ENCODE data around the gene PRRT4.

Gene PRRT4

DNA sequence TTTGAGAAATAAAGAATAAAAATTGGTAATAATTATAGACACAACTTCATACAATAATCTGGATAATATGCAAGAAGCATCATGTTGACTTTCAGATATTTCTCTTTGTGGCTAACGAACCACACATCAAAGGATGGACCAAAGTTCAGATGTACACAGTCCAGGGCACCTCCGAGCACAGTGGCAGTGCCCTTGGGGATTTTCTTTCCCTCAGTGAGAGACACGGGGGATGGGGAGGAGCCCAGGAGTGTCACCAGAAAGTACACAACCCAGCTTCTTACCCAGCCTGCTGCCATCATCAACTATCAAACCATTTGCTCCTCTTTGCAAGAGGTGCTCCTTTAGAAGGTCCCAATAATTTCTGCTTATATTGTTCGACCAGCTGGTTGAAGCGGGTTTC is 51.0 kb downstream of the PRRT4 start:
- TF ChIP-seq, protein P1, sequence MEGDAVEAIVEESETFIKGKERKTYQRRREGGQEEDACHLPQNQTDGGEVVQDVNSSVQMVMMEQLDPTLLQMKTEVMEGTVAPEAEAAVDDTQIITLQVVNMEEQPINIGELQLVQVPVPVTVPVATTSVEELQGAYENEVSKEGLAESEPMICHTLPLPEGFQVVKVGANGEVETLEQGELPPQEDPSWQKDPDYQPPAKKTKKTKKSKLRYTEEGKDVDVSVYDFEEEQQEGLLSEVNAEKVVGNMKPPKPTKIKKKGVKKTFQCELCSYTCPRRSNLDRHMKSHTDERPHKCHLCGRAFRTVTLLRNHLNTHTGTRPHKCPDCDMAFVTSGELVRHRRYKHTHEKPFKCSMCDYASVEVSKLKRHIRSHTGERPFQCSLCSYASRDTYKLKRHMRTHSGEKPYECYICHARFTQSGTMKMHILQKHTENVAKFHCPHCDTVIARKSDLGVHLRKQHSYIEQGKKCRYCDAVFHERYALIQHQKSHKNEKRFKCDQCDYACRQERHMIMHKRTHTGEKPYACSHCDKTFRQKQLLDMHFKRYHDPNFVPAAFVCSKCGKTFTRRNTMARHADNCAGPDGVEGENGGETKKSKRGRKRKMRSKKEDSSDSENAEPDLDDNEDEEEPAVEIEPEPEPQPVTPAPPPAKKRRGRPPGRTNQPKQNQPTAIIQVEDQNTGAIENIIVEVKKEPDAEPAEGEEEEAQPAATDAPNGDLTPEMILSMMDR (IDR thresholded peaks at IDR 0.05; ENCODE audit: low read length, missing control alignments): no peak
- DNase-seq (ENCODE audit: low read depth): no peak
- no peak overlapping the region for H3K4me3 ChIP-seq (replicated peaks; ENCODE audit: low read depth, low read length)

DNA sequence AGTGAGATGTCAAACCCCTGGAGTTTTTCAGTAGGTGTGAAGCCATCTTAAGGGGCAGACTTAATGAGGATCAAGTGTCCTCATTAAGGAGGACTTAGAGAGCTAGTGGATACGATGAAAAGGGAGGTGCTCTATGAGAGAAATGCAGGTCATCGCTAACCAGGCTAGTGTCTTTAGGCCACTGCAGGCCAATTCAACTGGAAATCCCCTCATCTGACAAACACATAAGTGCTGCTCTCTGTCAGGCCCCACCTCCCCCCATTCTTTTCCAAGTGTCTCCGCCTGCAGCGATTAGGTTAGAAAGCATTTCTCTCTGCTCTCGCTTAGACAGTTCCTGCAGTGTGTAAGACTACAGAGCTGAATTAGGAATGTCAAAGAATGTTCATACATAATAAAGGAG is 51.5 kb downstream of the PRRT4 start:
- TF ChIP-seq, protein P1 (IDR thresholded peaks at IDR 0.05; ENCODE audit: low read length, missing control alignments): no peak
- H3K4me3 ChIP-seq (replicated peaks; ENCODE audit: low read depth, low read length): no peak overlapping the region
- DNase-seq (ENCODE audit: low read depth): no peak

DNA sequence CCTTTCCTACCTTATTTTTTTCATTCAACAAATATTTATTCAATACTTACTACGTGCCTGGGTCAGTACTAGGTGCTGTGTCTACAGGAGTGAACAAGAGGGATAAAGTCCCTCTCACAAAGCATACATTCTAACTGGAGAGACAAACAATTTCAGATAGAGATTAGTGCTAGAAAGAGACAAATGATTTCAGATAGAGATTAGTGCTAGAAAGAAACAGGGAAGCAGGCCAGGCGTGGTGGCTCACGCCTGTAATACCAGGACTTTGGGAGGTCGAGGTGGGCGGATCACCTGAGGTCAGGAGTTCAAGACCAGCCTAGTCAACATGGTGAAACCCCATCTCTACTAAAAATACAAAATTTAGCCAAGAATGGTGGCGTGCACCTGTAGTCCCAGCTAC is 52.4 kb downstream of the PRRT4 start:
- TF ChIP-seq, protein P1 (IDR thresholded peaks at IDR 0.05; ENCODE audit: low read length, missing control alignments): no peak
- no peak for DNase-seq (ENCODE audit: low read depth)
- no peak overlapping the region for H3K4me3 ChIP-seq (replicated peaks; ENCODE audit: low read depth, low read length)

DNA sequence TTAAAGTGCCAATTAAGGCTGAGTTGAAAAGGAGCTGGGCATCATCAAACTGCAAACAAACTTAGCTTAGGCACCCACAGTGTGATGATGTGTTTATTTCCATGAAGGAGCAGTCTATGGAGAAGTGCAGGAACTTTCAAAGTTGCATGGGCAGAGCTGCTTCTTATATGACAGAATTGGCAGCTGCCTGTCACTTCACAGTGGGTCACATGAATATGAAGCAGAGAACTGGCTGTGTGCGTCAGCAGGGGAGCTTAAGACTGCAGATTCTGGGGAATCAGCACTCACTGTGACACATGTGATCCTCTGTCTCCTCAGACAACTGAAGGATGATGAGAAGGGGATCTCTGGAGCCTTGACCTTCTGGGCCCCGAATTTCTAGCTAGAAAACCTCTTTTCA is 54.4 kb downstream of the PRRT4 start:
- DNase-seq (ENCODE audit: low read depth): no peak
- TF ChIP-seq, protein P1 (IDR thresholded peaks at IDR 0.05; ENCODE audit: low read length, missing control alignments): no peak
- no peak overlapping the region for H3K4me3 ChIP-seq (replicated peaks; ENCODE audit: low read depth, low read length)

DNA sequence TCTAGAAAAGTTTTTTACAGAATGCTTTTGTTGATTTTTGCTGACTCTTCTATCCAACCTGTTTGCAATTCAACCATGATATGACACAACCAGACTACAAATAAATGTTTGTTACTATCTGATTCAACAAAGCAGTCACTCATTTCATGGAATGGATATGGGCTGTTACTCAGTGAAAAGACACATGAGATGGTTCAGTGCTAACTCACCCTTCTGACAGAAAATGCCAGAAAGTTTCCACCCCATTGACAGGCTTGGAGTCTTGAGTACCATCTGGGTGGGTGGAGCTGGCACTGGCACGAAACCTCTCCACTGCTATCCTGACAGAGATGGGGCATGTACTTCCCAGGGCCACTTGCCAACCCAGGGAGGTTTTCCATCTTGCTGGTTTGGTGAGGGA is 57.3 kb downstream of the PRRT4 start:
- no peak overlapping the region for H3K4me3 ChIP-seq (replicated peaks; ENCODE audit: low read depth, low read length)
- DNase-seq (ENCODE audit: low read depth): no peak
- TF ChIP-seq, protein P1 (IDR thresholded peaks at IDR 0.05; ENCODE audit: low read length, missing control alignments): no peak

DNA sequence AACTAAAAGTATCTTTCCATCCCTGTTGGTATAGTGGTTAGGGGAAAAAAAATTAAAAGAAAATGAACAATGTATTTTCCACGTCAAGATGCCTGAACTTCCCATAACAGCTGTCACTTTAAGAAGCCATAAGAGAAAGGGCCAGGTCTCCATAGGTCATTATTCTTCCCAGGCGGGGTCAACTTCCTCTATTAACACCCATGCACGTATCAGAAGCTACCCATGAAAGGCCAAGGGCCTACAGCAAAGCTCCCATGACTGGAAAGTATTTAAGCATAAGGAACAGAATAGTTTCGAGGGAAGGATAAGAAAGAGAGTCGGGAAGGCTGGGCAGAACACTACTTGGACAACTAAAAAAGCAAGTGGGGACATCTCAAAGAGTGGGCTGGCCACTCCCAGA is 57.8 kb downstream of the PRRT4 start:
- no peak overlapping the region for H3K4me3 ChIP-seq (replicated peaks; ENCODE audit: low read depth, low read length)
- TF ChIP-seq, protein P1 (IDR thresholded peaks at IDR 0.05; ENCODE audit: low read length, missing control alignments): no peak

DNA sequence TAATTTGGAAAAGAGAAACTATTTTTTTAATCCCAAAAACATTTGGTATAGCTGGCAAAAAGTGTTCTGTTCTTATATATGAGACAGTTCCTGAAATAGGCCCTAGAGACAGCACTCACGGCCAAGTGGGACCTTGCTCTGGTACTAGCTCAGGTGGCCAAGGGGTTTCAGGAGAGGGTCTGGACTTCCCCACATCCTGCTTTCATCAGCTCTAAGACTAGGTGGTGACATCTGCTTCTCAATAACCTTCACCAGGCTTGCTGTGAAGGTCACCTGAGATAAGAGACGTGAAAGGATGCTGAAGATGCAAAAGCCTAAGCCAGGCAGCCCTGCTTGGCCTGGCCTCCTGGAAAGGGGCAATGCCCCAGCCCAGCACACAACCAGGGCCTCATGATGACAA is 58.4 kb downstream of the PRRT4 start:
- TF ChIP-seq, protein P1 (IDR thresholded peaks at IDR 0.05; ENCODE audit: low read length, missing control alignments): no peak
- DNase-seq (ENCODE audit: low read depth): no peak
- H3K4me3 ChIP-seq (replicated peaks; ENCODE audit: low read depth, low read length): no peak overlapping the region

More for the DNA sequence above, 57.8 kb downstream of the PRRT4 start:
- DNase-seq (ENCODE audit: low read depth): no peak
